ENCODE measurements around the gene PALMD. TPM values are rescaled to one million over a fixed set of nuclear protein-coding genes. Genes with fewer than 3 reads are reported as not detected.

PALMD gene
- total RNA-seq, 1 experiment from 2014 or later = 0.05 TPM

- no peak for TF ChIP-seq SIN3A (IDR thresholded peaks at IDR 0.05; ENCODE audit: borderline replicate concordance, insufficient read depth, low read depth, low read length)
- TF ChIP-seq CTCF (IDR thresholded peaks at IDR 0.05) = no peak
- TF ChIP-seq POLR2AphosphoS5 (IDR thresholded peaks at IDR 0.05; ENCODE audit: low read depth, low read length) = no peak
- TF ChIP-seq TCF7L2 (IDR thresholded peaks at IDR 0.05; ENCODE audit: low read depth, low read length) = no peak
- TF ChIP-seq REST (IDR thresholded peaks at IDR 0.05; ENCODE audit: insufficient read depth in 1 of 2, low read depth in 2 of 2, low read length in 1 of 2) = no peak
- intact Hi-C loops (cut with micrococcal nuclease; ENCODE audit: unreplicated experiment) = no loop called here
- CTCF ChIA-PET = no interaction called here
These were observed 3.9 kb upstream of the PALMD start for GRCh38 chr1:99642053-99642452.

GRCh38 chr1:99643021-99643779, 2.7 kb upstream of the PALMD start:
- Histone ChIP-seq H3K4me3 (ENCODE audit: low read depth in 2 of 2, low read length in 2 of 2) (no peak overlapping the region), H3K36me3 (ENCODE audit: control insufficient read depth, insufficient read depth, low read length) (no peaks in the 10 kb centered on the region), H3K9me3 (ENCODE audit: control insufficient read depth, insufficient read depth, low read depth, low read length) (no peaks in the 10 kb centered on the region), H3K27me3 (ENCODE audit: control insufficient read depth, insufficient read depth, low read length) (no peaks in the 10 kb centered on the region), H3K27ac (ENCODE audit: low read length) (no peak overlapping the region), H3K4me1 (ENCODE audit: control insufficient read depth, insufficient read depth, low read length) (no peaks in the 10 kb centered on the region)
- ATAC-seq (no peak), DNase-seq (ENCODE audit: low read depth, low spot score) (no peak)
- CTCF ChIA-PET = no interaction called here
- no TSS peak for BruUV-seq (replicated peaks)
- intact Hi-C loops (cut with micrococcal nuclease; ENCODE audit: unreplicated experiment) (no loop called here), in situ Hi-C loops (cut with HindIII; ENCODE audit: low pct_unique_long_range_greater_than_20kb, low sequenced_read_pairs) (no loop called here)
- POLR2A ChIA-PET = no interaction called here
- TF ChIP-seq POLR2AphosphoS5 (IDR thresholded peaks at IDR 0.05; ENCODE audit: low read depth, low read length) (no peak), REST (IDR thresholded peaks at IDR 0.05; ENCODE audit: insufficient read depth in 1 of 2, low read depth in 2 of 2, low read length in 1 of 2) (no peak), TCF7L2 (IDR thresholded peaks at IDR 0.05; ENCODE audit: low read depth, low read length) (no peak), CTCF (IDR thresholded peaks at IDR 0.05) (no peak), SIN3A (IDR thresholded peaks at IDR 0.05; ENCODE audit: borderline replicate concordance, insufficient read depth, low read depth, low read length) (no peak)

More at GRCh38 chr1:99642053-99642452, 3.9 kb upstream of the PALMD start:
- no peak for DNase-seq (ENCODE audit: low read depth, low spot score)
- Histone ChIP-seq H3K4me1 (ENCODE audit: control insufficient read depth, insufficient read depth, low read length) (no peaks in the 10 kb centered on the region), H3K4me3 (ENCODE audit: low read depth in 2 of 2, low read length in 2 of 2) (no peak overlapping the region), H3K27ac (ENCODE audit: low read length) (no peak overlapping the region), H3K36me3 (ENCODE audit: control insufficient read depth, insufficient read depth, low read length) (no peaks in the 10 kb centered on the region), H3K27me3 (ENCODE audit: control insufficient read depth, insufficient read depth, low read length) (no peaks in the 10 kb centered on the region), H3K9me3 (ENCODE audit: control insufficient read depth, insufficient read depth, low read depth, low read length) (no peaks in the 10 kb centered on the region)
- ATAC-seq = no peak
- no TSS peak for BruUV-seq (replicated peaks)
- in situ Hi-C loops (cut with HindIII; ENCODE audit: low pct_unique_long_range_greater_than_20kb, low sequenced_read_pairs) = no loop called here
- POLR2A ChIA-PET = no interaction called here

Measured in Panc1 (cell line).